OCI-LY1 (cell line): ENCODE data around the gene FZD4.
"Not testable (repeated sequence)": the region's sequence is repeated elsewhere in the genome, so short reads cannot be mapped to it uniquely, and the experiment has no call there.

Experiments used
- H2AFZ ChIP-seq: fragments of 200-600 bp; sonication (generic), shearing (Covaris generic); 2 replicates; pipeline ENCODE4 v1.6.0; 2014; ENCODE audit warnings: antibody characterized with exemption, mild to moderate bottlenecking, low read length
- H3F3A ChIP-seq: fragments of 200-600 bp; sonication (generic), shearing (Covaris generic); 2 replicates; pipeline ENCODE4 v1.6.0; 2014; ENCODE audit warnings: mild to moderate bottlenecking, antibody characterized with exemption, low read length, moderate library complexity; ENCODE audit not compliant: insufficient read depth
- H3K27ac ChIP-seq: fragments of 200-600 bp; sonication (generic); 2 replicates; pipeline ENCODE4 v1.5.1; 2014; ENCODE audit warnings: low read length, mixed run types, mild to moderate bottlenecking, low read depth; ENCODE audit not compliant: poor library complexity, severe bottlenecking
- H3K27me3 ChIP-seq: fragments of 200-600 bp; sonication (generic); 2 replicates; pipeline ENCODE4 v1.6.0; 2014; ENCODE audit warnings: antibody characterized with exemption, mild to moderate bottlenecking, low read length, moderate library complexity; ENCODE audit not compliant: insufficient read depth
- H3K36me3 ChIP-seq: fragments of 200-600 bp; sonication (generic); 2 replicates; pipeline ENCODE4 v1.6.1; 2014; ENCODE audit warnings: mild to moderate bottlenecking, antibody characterized with exemption, low read length, moderate library complexity, mixed read lengths; ENCODE audit not compliant: insufficient read depth
- H3K4me1 ChIP-seq: fragments of 200-600 bp; sonication (generic); 2 replicates; pipeline ENCODE4 v1.5.1; 2014; ENCODE audit warnings: mild to moderate bottlenecking, low read length, moderate library complexity; ENCODE audit not compliant: insufficient read depth, severe bottlenecking
- H3K4me2 ChIP-seq: fragments of 200-600 bp; sonication (generic), shearing (Covaris generic); 2 replicates; pipeline ENCODE4 v1.6.1; 2014; ENCODE audit warnings: low read length
- H3K4me3 ChIP-seq: fragments of 200-600 bp; sonication (generic); 2 replicates; pipeline ENCODE4 v1.5.1; 2014; ENCODE audit warnings: low read length, low read depth, mild to moderate bottlenecking, mixed read lengths; ENCODE audit not compliant: poor library complexity, severe bottlenecking
- H3K79me2 ChIP-seq: fragments of 200-600 bp; shearing (Covaris generic); 2 replicates; pipeline ENCODE4 v1.6.1; 2016; ENCODE audit warnings: mixed run types, low read length, mixed read lengths; ENCODE audit not compliant: insufficient read depth
- H3K9ac ChIP-seq: fragments of 200-600 bp; sonication (generic), shearing (Covaris generic); 2 replicates; pipeline ENCODE4 v1.6.1; 2014; ENCODE audit warnings: mild to moderate bottlenecking, low read length, mixed read lengths
- H3K9me2 ChIP-seq: fragments of 200-600 bp; sonication (generic), shearing (Covaris generic); 2 replicates; pipeline ENCODE4 v1.6.1; 2014; ENCODE audit warnings: low read depth, mild to moderate bottlenecking, low read length, mixed read lengths
- H3K9me3 ChIP-seq: fragments of 200-600 bp; shearing (Covaris generic); 2 replicates; pipeline ENCODE4 v1.6.1; 2014; ENCODE audit warnings: low read length, mixed read lengths
- H4K20me1 ChIP-seq: fragments of 200-600 bp; sonication (generic), shearing (Covaris generic); 2 replicates; pipeline ENCODE4 v1.6.0; 2016; ENCODE audit warnings: mild to moderate bottlenecking, low read length; ENCODE audit not compliant: insufficient read depth
- EZH2 ChIP-seq: fragments of 200-600 bp; sonication (generic), shearing (Covaris generic); IDR thresholded peaks from 2 replicates; pipeline ENCODE4 v1.8.0; 2017; ENCODE audit warnings: borderline replicate concordance, mixed run types, mild to moderate bottlenecking, antibody characterized with exemption, low read length, moderate library complexity, mixed read lengths
- TF ChIP-seq, protein P1 (sequence below): fragments of 200-600 bp; sonication (generic), shearing (Covaris generic); IDR thresholded peaks from 2 replicates; pipeline ENCODE4 v1.5.1; 2017; ENCODE audit warnings: mild to moderate bottlenecking, antibody characterized with exemption, low read length, moderate library complexity, mixed read lengths

FZD4 gene

DNA sequence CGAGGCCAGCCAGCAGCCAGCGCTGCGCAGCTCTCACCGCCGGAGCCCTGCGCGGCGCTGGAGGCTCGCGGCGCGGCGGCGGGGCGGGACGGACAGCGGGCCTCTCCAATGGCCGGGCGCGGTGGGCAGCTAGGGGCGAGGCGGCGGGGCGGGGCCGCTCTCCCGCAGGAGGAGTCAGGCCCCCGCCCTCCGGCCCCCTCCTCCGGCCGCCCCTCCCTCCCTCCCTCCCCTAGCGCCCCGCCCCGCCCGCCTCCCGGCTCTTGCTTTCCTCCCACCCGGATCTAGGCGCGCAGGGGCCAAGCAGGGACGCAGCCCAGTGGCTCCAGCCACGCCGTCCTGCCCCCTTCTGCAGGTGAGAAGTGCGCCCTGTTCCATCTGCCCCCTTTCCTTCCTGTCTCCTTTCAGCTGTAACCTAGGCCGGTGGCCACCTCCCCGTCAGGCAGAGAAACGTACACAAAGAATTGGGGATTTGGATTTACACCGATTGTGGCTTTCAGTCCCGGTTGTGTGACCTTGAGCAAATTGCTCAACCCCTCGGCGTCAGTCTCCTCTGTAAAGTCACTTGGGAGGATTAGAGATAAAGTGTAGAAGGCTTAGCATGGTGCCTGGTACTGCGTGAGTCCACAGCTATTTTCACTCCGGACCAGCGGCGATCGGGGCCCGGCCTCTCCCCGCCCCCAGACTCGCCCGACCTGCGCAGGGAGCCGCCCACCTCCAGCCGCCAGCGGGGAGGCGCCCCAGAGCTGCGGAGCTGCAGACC lies at the start of gene FZD4:
FZD4 (minus strand) TSS at position 35 of the 760 bp plus-strand sequence. CDS start 310 bp downstream, outside the sequence.
- H3K9me3 ChIP-seq = no peaks in the 10 kb centered on the region
- H3K36me3 ChIP-seq = no peaks in the 10 kb centered on the region
- H3K9ac ChIP-seq = peak within 1 kb of the TSS; percentile 59; the same call in 1 of the 2 replicates
- H3K4me2 ChIP-seq = peak within 1 kb of the TSS; percentile 87
- H3K79me2 ChIP-seq = no peaks in the 10 kb centered on the region
- H3K4me1 ChIP-seq = peaks cover 13% of the 10 kb centered on the region
- no peak within 1 kb of the TSS for H3K27ac ChIP-seq
- H3F3A ChIP-seq = no peaks in the 10 kb centered on the region
- TF ChIP-seq, protein P1, sequence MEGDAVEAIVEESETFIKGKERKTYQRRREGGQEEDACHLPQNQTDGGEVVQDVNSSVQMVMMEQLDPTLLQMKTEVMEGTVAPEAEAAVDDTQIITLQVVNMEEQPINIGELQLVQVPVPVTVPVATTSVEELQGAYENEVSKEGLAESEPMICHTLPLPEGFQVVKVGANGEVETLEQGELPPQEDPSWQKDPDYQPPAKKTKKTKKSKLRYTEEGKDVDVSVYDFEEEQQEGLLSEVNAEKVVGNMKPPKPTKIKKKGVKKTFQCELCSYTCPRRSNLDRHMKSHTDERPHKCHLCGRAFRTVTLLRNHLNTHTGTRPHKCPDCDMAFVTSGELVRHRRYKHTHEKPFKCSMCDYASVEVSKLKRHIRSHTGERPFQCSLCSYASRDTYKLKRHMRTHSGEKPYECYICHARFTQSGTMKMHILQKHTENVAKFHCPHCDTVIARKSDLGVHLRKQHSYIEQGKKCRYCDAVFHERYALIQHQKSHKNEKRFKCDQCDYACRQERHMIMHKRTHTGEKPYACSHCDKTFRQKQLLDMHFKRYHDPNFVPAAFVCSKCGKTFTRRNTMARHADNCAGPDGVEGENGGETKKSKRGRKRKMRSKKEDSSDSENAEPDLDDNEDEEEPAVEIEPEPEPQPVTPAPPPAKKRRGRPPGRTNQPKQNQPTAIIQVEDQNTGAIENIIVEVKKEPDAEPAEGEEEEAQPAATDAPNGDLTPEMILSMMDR = no peak; the same call in 1 of the 2 replicates
- no peak for TF ChIP-seq EZH2
- no peaks in the 10 kb centered on the region for H4K20me1 ChIP-seq
- no peak within 1 kb of the TSS for H2AFZ ChIP-seq
- H3K9me2 ChIP-seq = no peaks in the 10 kb centered on the region
- peak within 1 kb of the TSS; percentile 72 for H3K4me3 ChIP-seq
- H3K27me3 ChIP-seq = peaks cover 4% of the 10 kb centered on the region; the same call in 1 of the 2 replicates

DNA sequence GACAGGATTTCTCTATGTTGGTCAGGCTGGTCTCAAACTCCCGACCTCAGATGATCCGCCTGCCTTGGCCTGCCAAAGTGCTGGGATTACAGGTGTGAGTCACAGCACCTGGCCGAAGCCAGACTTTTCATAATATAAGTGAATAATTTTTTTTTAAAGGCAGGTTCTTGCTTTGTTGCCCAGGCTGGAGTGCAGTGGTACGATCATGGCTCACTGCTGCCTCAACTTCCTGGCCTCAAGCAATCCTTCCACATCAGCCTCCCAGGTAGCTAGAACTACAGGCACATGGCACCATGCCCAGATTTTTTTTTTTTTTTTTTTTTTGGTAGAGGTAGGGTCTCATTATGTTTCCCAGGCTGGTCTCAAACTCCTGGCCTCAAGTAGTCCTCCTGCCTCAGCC lies 49.1 kb upstream of the FZD4 start:
- H3K27ac ChIP-seq, H3K36me3 ChIP-seq, H3K79me2 ChIP-seq, H4K20me1 ChIP-seq, H3K4me2 ChIP-seq, H2AFZ ChIP-seq, H3F3A ChIP-seq, H3K9me3 ChIP-seq, H3K9me2 ChIP-seq, H3K4me1 ChIP-seq, H3K27me3 ChIP-seq, H3K9ac ChIP-seq, H3K4me3 ChIP-seq: not testable (repeated sequence)

DNA sequence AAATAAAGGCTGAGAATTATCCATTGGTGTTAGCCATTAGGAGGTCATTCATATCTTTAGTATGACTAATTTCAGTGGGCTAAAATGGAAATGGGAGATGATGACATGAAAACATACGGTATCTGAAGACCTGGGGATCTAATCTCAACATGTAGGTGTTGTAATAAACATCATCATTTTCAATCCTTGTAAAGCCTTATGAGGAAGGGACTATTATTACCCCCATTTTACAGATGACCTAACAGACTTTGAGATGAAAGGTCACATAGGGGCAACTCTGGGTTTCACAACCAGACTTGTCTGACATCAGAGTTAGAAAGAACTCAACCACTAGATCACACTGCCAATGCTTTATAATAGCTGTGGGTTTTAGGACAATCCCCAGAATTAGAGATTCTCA lies 47.7 kb upstream of the FZD4 start:
- Histone ChIP-seq H3K9ac (no peak overlapping the region), H4K20me1 (no peaks in the 10 kb centered on the region), H3K36me3 (no peaks in the 10 kb centered on the region), H2AFZ (no peak overlapping the region), H3K9me3 (no peaks in the 10 kb centered on the region), H3F3A (no peaks in the 10 kb centered on the region), H3K9me2 (no peaks in the 10 kb centered on the region), H3K4me3 (no peak overlapping the region), H3K27me3 (no peaks in the 10 kb centered on the region), H3K79me2 (no peaks in the 10 kb centered on the region), H3K4me2 (no peak overlapping the region), H3K27ac (no peak overlapping the region), H3K4me1 (no peaks in the 10 kb centered on the region)
- TF ChIP-seq, protein P1 = no peak
- no peak for TF ChIP-seq EZH2
